B cell (primary cell): ENCODE data around the gene RPSA. TPM values are rescaled to one million over a fixed set of nuclear protein-coding genes. Genes with fewer than 3 reads are reported as not detected.
A peak's percentile ranks its signal among the peaks of the same experiment; 100 is the strongest.

Experiments
- ATAC-seq: fragments of 200-7000 bp; cut with Tn5 transposase; one replicate; pipeline ENCODE4 v1.10.0; 2021; ENCODE audit warnings: low read depth, mild to moderate bottlenecking, moderate number of reproducible peaks, moderate library complexity
- CTCF ChIA-PET: fragments of 350-600 bp; sonication (Branson Sonifier 250); formaldehyde crosslinking; loops from one replicate; lab custom pipeline; 2021; ENCODE audit warnings: antibody characterized with exemption, inconsistent platforms; lab: Charles Lee
- POLR2A ChIA-PET: fragments of 350-600 bp; sonication (Branson Sonifier 250); formaldehyde crosslinking; loops from one replicate; lab custom pipeline; 2021; ENCODE audit warnings: antibody characterized with exemption; lab: Charles Lee
- DNase-seq: peaks from one replicate; pipeline ENCODE4 v3.0.0; 2013
- H2AFZ ChIP-seq: 2 replicates; pipeline ENCODE4 v1.6.1; 2012; ENCODE audit warnings: mild to moderate bottlenecking, low read depth, low read length; ENCODE audit not compliant: insufficient read depth, poor library complexity, severe bottlenecking
- H3K27ac ChIP-seq, 2 donors: 1 replicate in 1 of 2; 2 replicates in 1 of 2; pipeline ENCODE4 v1.5.1; 2012 to 2013; ENCODE audit warnings: low read length in 2 of 2, mild to moderate bottlenecking in 2 of 2, moderate library complexity in 1 of 2
- H3K27me3 ChIP-seq, 4 experiments: fragments of 200-600 bp in 1 of 4; sonication (generic) in 1 of 4; replicated peaks in 1 of 4; 1 replicate in 2 of 4; 2 replicates in 2 of 4; pipeline versions ENCODE4 v1.6.1 to v1.7.0; 2013 to 2016; ENCODE audit warnings: low read length in 3 of 4, mild to moderate bottlenecking in 2 of 4, mixed read lengths in 1 of 4, moderate library complexity in 1 of 4; ENCODE audit not compliant: insufficient read depth in 4 of 4, control insufficient read depth in 3 of 4; ENCODE audit errors: control extremely low read depth in 1 of 4
- H3K36me3 ChIP-seq, 2 experiments: replicated peaks in 1 of 2; 1 replicate in 1 of 2; 2 replicates in 1 of 2; pipeline versions ENCODE4 v1.6.1 to v1.7.1; 2013; ENCODE audit warnings: low read length in 1 of 2; ENCODE audit not compliant: insufficient read depth in 2 of 2, control insufficient read depth in 1 of 2; ENCODE audit errors: control extremely low read depth in 1 of 2, extremely low read depth in 1 of 2
- H3K4me1 ChIP-seq, 2 donors: fragments of 200-600 bp in 1 of 2; sonication (generic) in 1 of 2; 1 replicate in 1 of 2; 2 replicates in 1 of 2; pipeline versions ENCODE4 v1.5.1 to v1.6.1; 2013 to 2017; ENCODE audit warnings: low read length in 2 of 2; ENCODE audit not compliant: control insufficient read depth in 2 of 2, insufficient read depth in 2 of 2
- H3K4me2 ChIP-seq: replicated peaks from 2 replicates; pipeline ENCODE3; 2012; ENCODE audit warnings: mild to moderate bottlenecking, low read depth, low read length; ENCODE audit not compliant: poor library complexity, severe bottlenecking
- H3K4me3 ChIP-seq, 5 experiments: fragments of 200-600 bp in 1 of 5; sonication (generic) in 1 of 5; 1 replicate in 3 of 5; 2 replicates in 2 of 5; pipeline versions ENCODE4 v1.5.1 to v1.7.0; 2011 to 2016; ENCODE audit warnings: low read length in 4 of 5, mild to moderate bottlenecking in 4 of 5, low read depth in 2 of 5, control low read depth in 1 of 5, moderate library complexity in 1 of 5; ENCODE audit not compliant: insufficient read depth in 1 of 5; ENCODE audit errors: control extremely low read depth in 1 of 5, extremely low read depth in 1 of 5
- H3K79me2 ChIP-seq: fragments of 200-600 bp; sonication (generic); one replicate; pipeline ENCODE4 v1.6.0; 2016; ENCODE audit warnings: low read length; ENCODE audit not compliant: control insufficient read depth, insufficient read depth
- H3K9ac ChIP-seq: fragments of 200-600 bp; sonication (generic); 2 replicates; pipeline ENCODE4 v1.6.1; 2017; ENCODE audit warnings: mild to moderate bottlenecking, low read length, moderate library complexity
- H3K9me3 ChIP-seq, 3 donors: one replicate each; pipeline versions ENCODE4 v1.6.1 to v1.7.1; 2013; ENCODE audit warnings: low read length in 2 of 3; ENCODE audit not compliant: control insufficient read depth in 2 of 3, insufficient read depth in 1 of 3; ENCODE audit errors: control extremely low read depth in 1 of 3
- H4K20me1 ChIP-seq: 2 replicates; pipeline ENCODE4 v1.6.0; 2012; ENCODE audit warnings: mild to moderate bottlenecking, low read length; ENCODE audit not compliant: insufficient read depth, control insufficient read depth, poor library complexity, severe bottlenecking
- H3K27ac Mint-ChIP-seq: one replicate; pipeline ENCODE4 v1.8.0; 2021; ENCODE audit warnings: mixed read lengths
- H3K27me3 Mint-ChIP-seq: one replicate; pipeline ENCODE4 v1.8.0; 2021; ENCODE audit warnings: mixed read lengths
- H3K4me1 Mint-ChIP-seq: one replicate; pipeline ENCODE4 v1.8.0; 2021; ENCODE audit warnings: mixed read lengths
- H3K4me3 Mint-ChIP-seq: one replicate; pipeline ENCODE4 v1.8.0; 2021; ENCODE audit warnings: mixed read lengths
- H3K9me3 Mint-ChIP-seq: one replicate; pipeline ENCODE4 v1.8.0; 2022; ENCODE audit warnings: mixed read lengths; ENCODE audit not compliant: insufficient read depth
- EZH2 ChIP-seq: IDR thresholded peaks from 2 replicates; pipeline ENCODE4 v1.6.1; 2012; ENCODE audit warnings: borderline replicate concordance, low read depth, mild to moderate bottlenecking, moderate library complexity, low read length; ENCODE audit not compliant: insufficient read depth, poor library complexity, severe bottlenecking
- WGBS: methylation state at CpG from one replicate; pipeline ENCODE4 v1.1.5; 2013; ENCODE audit warnings: missing lambda C conversion rate; ENCODE audit not compliant: insufficient coverage; 5-methylcytosine and 5-hydroxymethylcytosine counted together
- intact Hi-C: fragments of 100-400 bp; cut with micrococcal nuclease; formaldehyde crosslinking; loops from one replicate; pipeline ENCODE4 v1.10.0; 2022
- polyA plus RNA-seq: library from polyadenylated mRNA; depleted of rRNA; stranded (reverse); fragments of >200 nt; gene quantifications from 2 replicates; pipeline ENCODE4 v1.2.3, GENCODE V29; 2012
- total RNA-seq, 2 donors: library from RNA; stranded (reverse); fragments of 120-200 nt in 1 of 2; gene quantifications; 1 replicate in 1 of 2; 2 replicates in 1 of 2; pipeline versions ENCODE4 v1.2.3 to v1.2.4, GENCODE V29; 2013 to 2022
- TF ChIP-seq, protein P1 (sequence below): fragments of 200-600 bp; IDR thresholded peaks from one replicate; pipeline ENCODE4 v1.8.0; 2022; ENCODE audit warnings: antibody characterized with exemption, mild to moderate bottlenecking

Gene RPSA
- total and polyA plus RNA-seq, 2 donors (not counting 1 experiment from before 2014, with no cell fraction given): 1,460 to 2,522 TPM

DNA sequence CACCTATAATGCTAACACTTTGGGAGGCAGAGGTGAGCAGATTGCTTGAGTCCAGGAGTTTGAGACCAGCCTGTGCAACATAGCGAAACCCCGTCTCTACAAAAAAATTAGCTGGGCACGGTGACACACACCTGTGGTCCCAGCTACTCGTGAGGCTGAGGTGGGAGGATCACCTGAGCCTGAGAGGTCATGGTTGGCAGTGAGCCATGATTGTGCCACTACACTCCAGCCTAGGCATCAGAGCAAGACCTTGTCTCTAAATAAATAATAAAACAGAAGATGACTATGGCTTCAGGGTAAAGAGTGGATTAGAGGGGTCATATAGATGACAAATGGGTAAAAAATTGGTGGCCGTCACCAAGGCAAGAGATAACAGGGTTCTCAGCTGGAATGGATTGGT is 20.2 kb upstream of the RPSA start:
- TF ChIP-seq EZH2: no peak
- TF ChIP-seq, protein P1, sequence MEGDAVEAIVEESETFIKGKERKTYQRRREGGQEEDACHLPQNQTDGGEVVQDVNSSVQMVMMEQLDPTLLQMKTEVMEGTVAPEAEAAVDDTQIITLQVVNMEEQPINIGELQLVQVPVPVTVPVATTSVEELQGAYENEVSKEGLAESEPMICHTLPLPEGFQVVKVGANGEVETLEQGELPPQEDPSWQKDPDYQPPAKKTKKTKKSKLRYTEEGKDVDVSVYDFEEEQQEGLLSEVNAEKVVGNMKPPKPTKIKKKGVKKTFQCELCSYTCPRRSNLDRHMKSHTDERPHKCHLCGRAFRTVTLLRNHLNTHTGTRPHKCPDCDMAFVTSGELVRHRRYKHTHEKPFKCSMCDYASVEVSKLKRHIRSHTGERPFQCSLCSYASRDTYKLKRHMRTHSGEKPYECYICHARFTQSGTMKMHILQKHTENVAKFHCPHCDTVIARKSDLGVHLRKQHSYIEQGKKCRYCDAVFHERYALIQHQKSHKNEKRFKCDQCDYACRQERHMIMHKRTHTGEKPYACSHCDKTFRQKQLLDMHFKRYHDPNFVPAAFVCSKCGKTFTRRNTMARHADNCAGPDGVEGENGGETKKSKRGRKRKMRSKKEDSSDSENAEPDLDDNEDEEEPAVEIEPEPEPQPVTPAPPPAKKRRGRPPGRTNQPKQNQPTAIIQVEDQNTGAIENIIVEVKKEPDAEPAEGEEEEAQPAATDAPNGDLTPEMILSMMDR: no peak
- Histone ChIP-seq H3K27ac (no peak overlapping the region), H3K4me1 (peaks cover 73 to 77% of the 10 kb centered on the region in 2 donors), H3K9ac (no peak overlapping the region), H3K9me3 (no peaks in the 10 kb centered on the region), H3K4me3 (no peak overlapping the region), H3K79me2 (peaks cover 68% of the 10 kb centered on the region), H3K27me3 (no peaks in the 10 kb centered on the region), H3K36me3 (peaks cover 4 to 13% of the 10 kb centered on the region in 2 experiments), H3K4me2 (no peak overlapping the region), H2AFZ (no peak overlapping the region), H4K20me1 (peaks cover 46% of the 10 kb centered on the region)
- no peak for DNase-seq
- ChIA-PET CTCF (interaction anchor here (0.7 to 1.7 kb wide), 4 partner anchors 8 to 20 kb away, joined by 3 to 4 read pairs (median 4); partner anchors contain the start of gene RPSA), POLR2A (interaction anchor here (1.9 kb wide), 1 partner anchor 21 kb away, joined by 7 read pairs; the partner anchor contains the start of gene RPSA)
- no peaks in the 10 kb centered on the region for H3K9me3 Mint-ChIP-seq
- H3K4me3 Mint-ChIP-seq: no peak overlapping the region
- WGBS: 75% methylated on average over 4 of the region's 5 CpGs
- H3K27me3 Mint-ChIP-seq: no peaks in the 10 kb centered on the region
- peaks cover 70% of the 10 kb centered on the region for H3K4me1 Mint-ChIP-seq
- H3K27ac Mint-ChIP-seq: no peak overlapping the region
- intact Hi-C loops: no loop called here
- no peak for ATAC-seq

DNA sequence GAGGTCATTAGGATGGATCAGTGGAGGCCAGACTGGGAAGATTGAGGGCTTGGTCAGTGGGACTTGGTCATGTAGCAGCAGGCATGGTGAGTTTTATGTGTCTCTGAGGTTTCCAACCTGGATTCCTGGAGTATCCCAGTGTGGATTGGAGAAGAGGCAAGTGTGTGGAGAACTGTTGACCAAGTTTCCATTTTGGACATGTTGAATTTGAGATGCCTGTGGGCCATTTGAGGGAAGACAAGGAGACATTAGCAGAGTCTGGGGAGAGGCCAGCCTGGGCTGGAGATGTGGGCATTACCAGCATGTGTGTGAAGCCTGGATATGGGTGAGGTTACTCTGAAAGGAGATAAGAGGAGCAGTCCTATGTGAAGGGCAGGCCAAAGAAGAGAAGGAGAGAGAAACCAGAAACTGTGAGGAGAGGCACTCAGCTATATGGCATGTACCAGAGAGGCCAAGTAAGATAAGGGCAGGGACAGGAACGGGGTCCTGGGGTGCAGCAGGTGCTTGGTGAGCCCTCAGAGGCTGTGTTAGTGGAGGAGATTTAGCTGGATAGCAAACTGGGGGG is 19.0 kb upstream of the RPSA start:
- Histone ChIP-seq H3K36me3 (peaks cover 6 to 24% of the 10 kb centered on the region in 2 experiments), H3K4me2 (peak overlapping the region; percentile 67)

More for the DNA sequence above, 19.0 kb upstream of the RPSA start:
- no peak overlapping the region for H3K4me3 ChIP-seq
- H3K79me2 ChIP-seq: peaks cover 79% of the 10 kb centered on the region
- Mint-ChIP-seq H3K27me3 (no peaks in the 10 kb centered on the region), H3K27ac (peak overlapping the region; percentile 83), H3K4me1 (peaks cover 71% of the 10 kb centered on the region), H3K9me3 (no peaks in the 10 kb centered on the region), H3K4me3 (peak overlapping the region; percentile 44)
- H3K27me3 ChIP-seq: no peaks in the 10 kb centered on the region
- TF ChIP-seq, protein P1: no peak
- no peak for TF ChIP-seq EZH2
- CTCF ChIA-PET: interaction anchor here (1.2 to 1.3 kb wide), 2 partner anchors 15 to 25 kb away, joined by 3 read pairs; no protein-coding TSS in a partner anchor
- no peak overlapping the region for H3K9ac ChIP-seq
- peaks cover 46% of the 10 kb centered on the region for H4K20me1 ChIP-seq
- ATAC-seq: no peak
- H2AFZ ChIP-seq: no peak overlapping the region
- H3K9me3 ChIP-seq: no peaks in the 10 kb centered on the region
- no peak for DNase-seq
- intact Hi-C loops: no loop called here
- peak overlapping the region; percentile 62 to 82 for H3K27ac ChIP-seq
- peaks cover 71 to 75% of the 10 kb centered on the region in 2 donors for H3K4me1 ChIP-seq
- POLR2A ChIA-PET: interaction anchor here (1.9 kb wide), 1 partner anchor 20 kb away, joined by 7 read pairs; the partner anchor contains the start of gene RPSA
- WGBS: 92% methylated on average over 1 of the region's 1 CpG
